C4-2B (cell line): ENCODE results near the gene SMARCA2.

Experiments used
- H3K27ac ChIP-seq: fragments of 450-650 bp; 2 replicates; pipeline ENCODE4 v1.5.1; 2017
- CTCF ChIP-seq: fragments of 450-650 bp; conservative IDR thresholded peaks from 2 replicates; pipeline ENCODE4 v1.5.1; 2017; ENCODE audit warnings: mild to moderate bottlenecking
- ZFX ChIP-seq: fragments of 450-650 bp; IDR thresholded peaks from 2 replicates; pipeline ENCODE4 v1.6.1; 2017

The SMARCA2 gene

DNA sequence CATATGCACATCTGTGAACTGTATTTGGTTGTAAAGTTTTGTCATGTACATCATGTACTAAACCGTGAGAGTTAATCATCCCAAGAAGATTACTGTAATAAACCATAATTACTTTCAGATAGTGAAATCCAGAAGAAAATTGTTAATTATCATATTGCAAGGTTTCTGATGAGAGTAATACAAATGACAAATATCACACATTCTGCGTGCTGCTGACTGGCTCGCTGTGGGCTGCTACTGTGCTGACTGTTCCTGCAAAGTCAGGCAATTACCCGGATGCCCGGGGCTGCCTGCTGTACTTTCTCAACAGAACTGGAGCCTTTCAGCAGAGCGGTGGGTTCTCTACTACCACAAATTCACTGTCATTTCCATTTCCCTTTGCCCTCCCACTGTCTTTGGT, 68.3 kb downstream of the SMARCA2 start:
- H3K27ac ChIP-seq: no peak overlapping the region
- TF ChIP-seq ZFX: no peak
- TF ChIP-seq CTCF: no peak

DNA sequence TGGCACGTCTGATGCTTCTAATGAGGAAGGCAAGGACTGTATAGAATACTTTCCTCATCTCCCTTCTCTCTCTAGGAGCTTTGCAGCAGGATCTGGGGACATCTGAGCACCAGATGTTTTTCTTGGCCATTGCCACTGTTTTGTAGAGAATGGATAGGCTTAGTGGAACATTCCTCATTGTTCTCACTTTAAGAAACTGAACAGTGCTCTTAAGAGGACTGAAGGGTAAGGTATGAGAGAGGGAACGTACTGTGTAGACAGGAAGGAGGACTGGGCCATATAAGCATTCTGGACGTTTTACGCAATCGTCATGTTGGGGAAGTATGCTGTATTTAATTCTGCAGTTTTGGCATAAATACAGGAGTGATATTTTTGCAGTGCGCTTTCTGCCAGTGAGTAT, 70.6 kb downstream of the SMARCA2 start:
- H3K27ac ChIP-seq: no peak overlapping the region
- TF ChIP-seq ZFX: no peak
- no peak for TF ChIP-seq CTCF

- no peak overlapping the region for H3K27ac ChIP-seq
- TF ChIP-seq CTCF: no peak
- no peak for TF ChIP-seq ZFX
Measured at GRCh38 chr9:2086116-2086515, 71.0 kb downstream of the SMARCA2 start.

DNA sequence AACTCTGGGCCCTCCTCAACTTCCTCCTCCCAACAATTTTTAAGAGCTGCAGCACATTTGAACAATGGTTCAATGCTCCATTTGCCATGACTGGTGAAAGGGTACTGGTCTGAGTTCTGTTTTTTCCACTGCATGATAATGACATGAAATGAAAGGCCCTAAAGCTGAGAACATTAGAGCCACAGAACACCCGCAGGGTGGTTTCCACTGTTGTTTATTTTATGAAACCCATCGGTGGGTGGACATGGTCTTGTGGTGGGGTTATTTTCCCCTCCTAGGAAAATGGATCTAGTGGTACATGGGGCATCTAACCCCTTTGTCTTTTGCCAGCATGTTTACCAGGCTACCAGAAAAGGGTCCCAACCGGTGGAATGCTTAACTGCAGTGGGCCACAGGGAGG, 71.8 kb downstream of the SMARCA2 start:
- no peak overlapping the region for H3K27ac ChIP-seq
- TF ChIP-seq CTCF (no peak), ZFX (no peak)

DNA sequence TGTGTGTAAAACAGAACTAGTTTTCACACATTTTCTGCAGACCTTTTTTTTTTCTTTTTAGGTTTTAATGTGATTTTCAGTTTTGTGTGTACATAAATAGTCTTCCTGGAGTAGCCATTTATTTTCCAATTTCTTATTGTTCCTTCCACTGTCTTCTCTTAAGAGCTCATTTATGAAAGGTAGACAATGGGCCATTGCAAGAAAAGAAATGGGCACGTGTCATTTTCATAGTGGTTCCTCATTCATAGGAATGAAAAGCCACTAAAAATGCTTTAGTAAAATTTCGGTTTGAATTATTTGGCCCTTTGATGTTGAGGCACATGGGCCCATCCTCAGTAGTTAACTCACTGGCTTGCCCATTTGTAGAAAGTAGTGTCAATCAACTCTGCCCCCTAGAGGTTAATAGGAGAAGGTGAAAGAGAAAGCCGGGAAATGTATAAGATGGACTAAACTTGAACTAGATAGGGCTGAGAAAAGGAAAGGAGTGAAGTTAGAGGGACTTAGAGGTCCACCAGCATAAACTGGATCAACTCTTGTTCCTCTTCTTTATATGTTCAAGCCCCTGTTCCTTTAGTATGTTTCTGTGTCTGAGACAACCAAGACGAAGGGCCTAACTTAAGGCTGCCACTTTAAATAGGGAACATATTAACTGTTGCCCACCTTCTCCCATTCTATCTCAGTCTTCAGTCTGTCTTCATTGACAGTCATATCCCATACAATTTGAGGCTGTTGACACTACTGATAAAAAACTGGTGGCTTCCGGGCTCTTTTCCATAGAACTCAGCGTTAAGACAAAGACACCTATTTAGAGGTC, 72.6 kb downstream of the SMARCA2 start:
- no peak overlapping the region for H3K27ac ChIP-seq
- no peak for TF ChIP-seq ZFX
- peak; percentile 86 for TF ChIP-seq CTCF

DNA sequence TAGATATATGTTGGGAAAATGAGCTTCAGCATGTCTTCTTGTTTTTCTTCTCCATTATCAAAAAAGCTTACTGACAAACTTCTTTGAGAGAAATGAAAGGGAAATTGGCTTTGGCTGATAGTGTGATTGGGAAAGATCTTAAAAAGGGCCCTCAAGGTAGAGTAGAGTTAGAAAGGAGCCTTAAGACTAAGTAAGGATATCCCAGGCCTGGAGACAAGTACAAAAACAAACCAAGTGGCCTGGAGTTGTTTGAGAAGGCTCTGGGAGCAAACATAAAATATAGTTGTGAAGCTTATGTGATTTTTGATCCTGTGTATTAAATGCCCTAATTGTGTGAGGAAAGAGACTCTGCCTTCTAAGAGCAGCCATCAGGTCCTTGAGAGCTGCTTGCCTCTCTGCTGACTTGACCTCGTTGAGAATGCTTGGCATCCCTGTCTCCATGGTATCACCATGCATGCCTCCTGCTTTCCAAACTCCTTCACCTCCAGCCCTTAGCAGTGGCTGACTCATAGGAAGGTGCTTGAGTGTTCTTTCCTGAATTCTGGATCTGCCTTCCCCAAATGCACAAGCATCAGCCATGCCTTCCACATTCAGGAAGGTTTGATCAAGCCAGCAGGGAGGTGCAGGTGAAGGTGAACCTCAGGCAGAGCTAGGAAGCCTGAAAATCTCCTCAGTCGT, 78.9 kb downstream of the SMARCA2 start:
- TF ChIP-seq ZFX (no peak), CTCF (no peak)

GRCh38 chr9:2096376-2096970, 81.3 kb downstream of the SMARCA2 start:
- H3K27ac ChIP-seq: no peak overlapping the region; the same call in 1 of the 2 replicates

More for the DNA sequence above, 78.9 kb downstream of the SMARCA2 start:
- no peak overlapping the region for H3K27ac ChIP-seq

More at GRCh38 chr9:2096376-2096970, 81.3 kb downstream of the SMARCA2 start:
- TF ChIP-seq CTCF: no peak
- TF ChIP-seq ZFX: no peak
